HG03521 (cell line): ENCODE results near the gene PHTF2.
A peak's percentile ranks its signal among the peaks of the same experiment; 100 is the strongest.

Source experiments
- ATAC-seq: cut with Tn5 transposase; IDR thresholded peaks from one replicate; pipeline ENCODE4 v1.9.1; 2021; ENCODE audit warnings: mild to moderate bottlenecking, moderate library complexity; ENCODE audit not compliant: unreplicated experiment

Gene PHTF2

GRCh38 chr7:77791956-77792355 lies 6.6 kb upstream of the PHTF2 start:
- no peak for ATAC-seq

- ATAC-seq, result no peak
These were observed 4.6 kb upstream of the PHTF2 start for GRCh38 chr7:77794000-77794399.

DNA sequence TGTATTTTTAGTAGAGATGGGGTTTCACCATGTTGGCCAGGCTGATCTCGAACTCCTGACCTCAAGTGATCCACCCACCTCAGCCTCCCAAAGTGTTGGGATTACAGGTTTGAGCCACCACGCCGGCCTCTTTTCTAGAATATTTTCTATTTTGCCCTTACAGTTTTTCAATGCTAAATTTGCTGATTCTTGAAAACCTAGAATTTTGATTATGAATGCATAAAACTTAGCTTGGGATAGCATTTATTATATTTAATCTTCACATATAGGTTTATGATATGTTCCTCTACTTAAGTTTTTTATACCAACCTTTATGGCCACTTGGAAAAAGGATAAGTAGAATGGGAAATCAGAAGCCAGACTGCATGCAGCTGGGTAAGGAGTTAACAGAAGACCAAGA lies 2.5 kb upstream of the PHTF2 start:
- ATAC-seq, result no peak

DNA sequence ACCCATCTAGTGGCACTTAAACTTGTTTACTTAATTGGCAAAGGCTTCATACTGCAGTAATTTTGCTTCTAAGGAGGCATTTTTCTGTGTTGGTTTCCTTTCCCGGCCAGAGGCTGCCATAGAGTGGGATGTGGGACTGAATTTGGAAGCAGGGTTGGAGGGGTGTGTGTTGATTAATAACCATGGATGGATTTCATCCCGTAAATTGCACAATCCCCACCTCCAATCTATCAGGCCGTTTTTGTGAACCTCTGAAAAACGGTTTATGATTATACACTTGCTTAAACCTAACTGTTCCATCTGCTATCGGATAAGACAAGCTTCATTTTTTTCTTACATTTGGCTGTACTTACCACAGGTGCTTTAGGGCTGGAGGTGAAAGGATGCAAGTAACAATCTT lies 1.6 kb upstream of the PHTF2 start:
- no peak for ATAC-seq

DNA sequence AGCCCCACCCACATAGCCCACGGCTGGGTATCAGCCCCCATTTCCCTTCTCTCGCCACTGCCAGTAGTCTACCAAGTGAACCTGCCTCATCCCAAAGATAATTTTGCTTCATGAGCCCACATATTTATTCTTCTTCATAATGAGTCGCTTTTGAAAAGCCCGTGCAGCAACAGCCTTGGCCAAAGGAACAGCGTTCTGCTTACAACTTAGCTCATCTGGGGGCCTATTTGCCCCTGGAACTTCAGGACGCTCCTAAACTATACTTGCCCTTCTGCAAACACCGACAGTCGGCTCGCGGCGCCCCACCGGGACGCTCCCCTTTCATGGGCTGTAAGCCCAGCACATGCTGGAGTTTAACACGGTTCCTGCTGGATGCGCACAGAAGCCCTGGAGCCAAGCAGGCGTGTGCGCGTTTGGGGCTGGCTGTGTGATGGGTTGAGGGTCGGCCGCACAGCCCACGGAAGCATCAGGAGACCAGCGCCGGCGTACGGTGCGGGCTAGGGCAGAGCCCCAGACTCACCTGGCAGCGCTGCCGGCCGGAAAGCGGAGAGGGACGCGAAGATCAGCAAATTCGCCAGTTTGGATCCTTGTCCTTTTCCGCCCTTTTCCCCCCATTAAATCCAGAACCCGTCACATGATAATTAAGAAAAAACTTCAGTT lies 709 bp upstream of the PHTF2 start:
- ATAC-seq, result peak; percentile 27

GRCh38 chr7:77799078-77799964 lies 748 bp downstream of the PHTF2 start:
- no peak for ATAC-seq

GRCh38 chr7:77800158-77800557 lies 1.6 kb downstream of the PHTF2 start:
- ATAC-seq, result no peak

DNA sequence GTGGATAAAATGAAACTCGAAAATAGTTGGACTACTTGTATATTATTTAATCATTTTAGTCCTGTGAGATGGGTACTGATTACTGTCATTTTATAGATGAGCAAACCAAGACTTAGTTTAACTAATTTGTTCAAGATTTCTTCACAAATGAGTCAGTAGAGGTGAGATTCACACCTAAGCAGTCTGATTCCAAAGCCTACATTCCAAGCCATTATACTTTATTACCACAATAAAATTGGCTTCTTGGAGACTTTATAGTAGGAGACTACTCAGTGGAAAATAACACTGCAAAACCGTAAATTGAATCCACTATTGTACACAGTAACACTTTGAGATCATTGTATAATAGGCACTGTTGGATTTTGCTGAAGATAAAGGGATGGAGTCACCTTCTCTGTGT lies 2.2 kb downstream of the PHTF2 start:
- ATAC-seq, result no peak

DNA sequence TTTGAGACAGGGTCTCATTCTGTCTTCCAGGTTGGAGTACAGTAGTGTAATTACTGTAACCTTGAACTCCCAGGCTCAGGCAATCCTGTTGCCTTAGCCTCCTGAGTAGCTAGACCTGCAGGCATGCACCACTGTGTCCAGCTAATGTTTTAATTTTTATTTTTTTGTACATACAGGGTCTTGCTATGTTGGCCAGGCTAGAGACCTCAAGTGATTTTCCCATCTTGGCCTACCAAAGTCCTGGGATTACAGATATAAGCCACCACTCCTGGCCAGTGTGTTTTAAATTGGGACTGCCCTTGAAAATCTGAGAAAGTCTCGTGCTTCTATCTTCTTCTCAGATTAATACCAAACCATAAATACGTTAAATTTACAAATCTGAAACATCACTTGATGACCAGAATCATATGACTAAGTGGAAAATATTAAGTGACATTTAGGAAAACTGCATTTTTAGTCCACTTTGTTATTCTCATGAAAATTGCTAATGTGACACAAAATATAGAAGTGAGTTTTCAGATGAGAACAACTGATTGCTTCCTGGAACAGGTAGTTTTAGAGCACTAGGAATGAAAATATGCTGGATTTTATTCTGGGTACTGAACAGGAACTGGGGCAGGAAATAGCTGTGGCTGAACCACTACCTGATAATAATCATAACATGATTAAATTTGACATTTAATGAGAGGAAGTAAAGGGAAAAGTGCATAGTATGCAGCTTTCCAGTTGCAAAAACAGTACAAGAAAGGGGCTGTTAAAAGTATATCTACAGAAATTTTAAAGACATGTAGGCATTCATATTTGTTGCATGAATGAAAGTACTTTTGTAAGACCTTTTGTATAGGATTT lies 4.2 kb downstream of the PHTF2 start:
- no peak for ATAC-seq

DNA sequence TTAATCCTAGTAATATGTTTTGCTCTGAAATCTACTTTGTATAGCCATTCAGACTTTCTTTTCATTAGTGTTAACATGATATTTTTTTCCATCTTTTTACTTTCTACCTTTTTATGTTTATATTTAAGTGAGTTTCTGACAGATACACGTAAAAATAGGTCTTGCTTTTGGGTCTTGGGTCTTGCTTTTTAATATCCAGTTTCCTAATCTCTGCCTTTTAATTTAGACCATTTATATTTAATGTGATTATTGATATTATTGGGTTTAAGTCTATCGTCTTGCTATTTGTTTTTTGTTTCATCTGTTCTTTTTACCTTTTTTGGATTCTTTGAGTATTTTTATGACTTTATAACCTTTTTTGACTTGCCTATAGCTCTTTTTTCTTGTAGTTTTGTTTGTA lies 7.9 kb downstream of the PHTF2 start:
- ATAC-seq, result no peak

DNA sequence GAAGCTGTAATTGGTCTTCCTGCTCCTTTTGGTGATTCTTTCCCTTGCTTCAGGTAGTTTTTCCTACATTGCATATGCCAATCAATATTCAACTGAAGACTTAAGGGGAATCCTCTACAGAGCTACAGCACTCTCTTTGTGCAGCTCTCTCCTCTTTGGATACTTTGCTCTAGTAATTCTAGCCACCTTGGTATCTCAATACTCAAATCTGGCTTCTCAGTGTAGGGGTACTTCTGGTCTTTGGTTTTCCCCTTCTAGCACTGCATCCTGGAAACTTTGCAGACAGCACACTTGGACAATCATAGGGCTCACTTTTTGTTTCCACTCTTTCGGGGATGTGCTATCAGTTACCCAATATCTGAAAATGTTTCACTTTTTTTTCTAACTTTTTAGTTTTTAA lies 9.9 kb downstream of the PHTF2 start:
- ATAC-seq, result no peak

DNA sequence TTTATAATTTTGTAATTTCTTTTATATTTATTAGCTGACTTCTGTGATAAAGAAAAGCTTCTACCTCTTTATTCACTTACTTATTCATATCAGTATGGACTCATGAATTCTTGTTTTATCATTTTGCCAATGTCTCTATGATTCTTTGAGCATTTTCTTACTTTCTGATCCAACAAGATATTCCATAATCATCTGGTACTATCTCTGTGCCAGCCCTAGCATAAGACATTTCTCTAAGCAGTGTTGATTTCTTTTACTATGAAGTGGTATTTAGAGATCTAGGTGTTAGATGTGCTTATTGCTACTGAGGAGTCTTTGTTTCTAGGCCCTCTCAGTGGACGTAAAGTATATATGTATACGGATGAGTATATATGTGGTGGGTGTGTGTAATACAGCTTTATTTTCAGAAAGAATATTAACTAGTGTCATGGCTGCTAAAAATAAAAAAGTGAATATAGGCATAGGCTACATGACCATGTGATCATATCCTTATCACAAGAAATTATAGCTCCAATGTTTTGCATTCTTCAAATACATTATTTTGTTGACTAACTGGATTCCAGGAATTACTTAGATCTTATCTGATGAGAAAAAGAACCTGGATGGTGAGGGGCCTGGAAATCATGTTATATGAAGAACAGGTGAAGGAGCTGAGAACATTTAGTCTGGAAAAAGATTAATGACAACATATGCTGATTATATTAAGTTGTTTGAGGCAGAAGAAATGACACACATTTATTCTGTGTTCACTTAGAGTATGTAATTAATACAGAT lies 13.1 kb downstream of the PHTF2 start:
- ATAC-seq, result no peak

DNA sequence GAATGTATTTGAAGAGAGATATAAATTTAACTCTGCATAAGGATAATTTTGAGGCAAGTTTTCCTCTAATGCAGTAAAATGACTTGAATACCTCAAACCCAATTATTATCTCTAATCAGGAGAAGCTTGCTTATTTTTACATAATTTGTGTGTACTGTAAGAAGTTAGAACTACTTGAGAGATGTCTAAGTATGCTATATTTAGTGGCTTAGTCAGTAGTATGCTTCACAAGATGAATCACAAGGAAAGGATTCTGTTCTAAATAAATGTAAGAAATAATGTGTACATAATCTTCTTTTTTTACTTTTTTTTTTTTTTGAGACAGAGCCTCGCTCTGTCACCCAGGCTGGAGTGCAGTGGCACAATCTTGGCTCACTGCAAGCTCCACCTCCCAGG lies 13.7 kb downstream of the PHTF2 start:
- no peak for ATAC-seq

DNA sequence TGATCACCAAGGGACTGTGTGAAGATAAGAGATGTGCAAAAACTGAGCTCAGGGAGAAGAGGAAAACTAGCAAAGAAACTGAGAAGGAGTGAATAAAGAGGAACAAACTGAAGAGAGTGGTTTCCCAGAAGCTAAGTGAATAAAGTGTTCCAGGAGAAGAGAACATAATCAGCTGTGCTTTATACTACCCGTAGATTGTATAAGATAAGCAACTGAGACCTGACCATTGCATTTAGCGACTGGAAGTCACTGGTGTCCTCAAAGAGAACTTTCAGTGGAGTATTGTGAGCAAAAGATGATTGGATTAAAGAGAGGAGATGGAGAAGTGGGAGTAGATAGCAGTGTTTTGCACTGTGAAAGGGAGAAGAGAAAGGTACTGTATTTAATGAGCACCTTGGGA lies 14.6 kb downstream of the PHTF2 start:
- no peak for ATAC-seq

- no peak for ATAC-seq
These were observed 20.4 kb downstream of the PHTF2 start for GRCh38 chr7:77819021-77819420.

DNA sequence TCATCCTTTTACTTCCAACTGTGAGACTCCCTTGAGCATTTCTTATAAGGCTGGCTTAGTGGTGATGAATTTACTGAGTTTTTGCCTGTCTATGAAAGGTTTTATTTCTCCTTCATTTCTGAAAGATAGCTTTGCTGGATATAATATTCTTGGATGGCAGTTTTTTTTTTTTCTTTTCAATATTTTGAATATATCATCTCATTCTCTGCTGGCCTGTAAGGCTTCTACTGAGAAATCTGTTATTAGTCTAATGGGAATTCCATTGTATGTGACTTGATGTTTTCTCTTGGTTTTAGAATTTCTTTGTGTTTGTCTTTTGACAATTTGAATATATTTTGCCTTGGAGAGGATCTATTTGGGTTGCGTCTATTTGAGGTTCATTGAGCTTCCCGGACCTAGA lies 22.4 kb downstream of the PHTF2 start:
- no peak for ATAC-seq

DNA sequence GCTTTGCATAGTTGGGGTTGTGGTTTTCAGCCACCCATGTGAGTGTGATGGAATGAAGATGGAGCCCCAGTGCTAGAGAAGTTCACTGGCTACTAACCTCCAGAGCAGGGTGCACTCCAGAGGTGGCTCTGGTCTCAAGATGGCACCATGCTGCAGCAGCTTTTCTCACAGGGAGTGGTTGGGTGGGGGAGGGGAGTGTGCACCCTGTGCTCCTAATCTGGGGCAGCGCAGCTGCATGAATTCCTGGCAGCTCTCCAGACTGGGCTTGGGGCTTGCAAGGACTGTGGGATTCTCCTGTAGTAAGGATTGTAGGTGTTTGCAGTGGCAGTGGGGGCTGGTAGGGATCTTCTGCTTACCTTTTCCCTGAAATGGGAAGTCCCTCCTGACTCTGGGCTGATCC lies 23.7 kb downstream of the PHTF2 start:
- ATAC-seq, result no peak

DNA sequence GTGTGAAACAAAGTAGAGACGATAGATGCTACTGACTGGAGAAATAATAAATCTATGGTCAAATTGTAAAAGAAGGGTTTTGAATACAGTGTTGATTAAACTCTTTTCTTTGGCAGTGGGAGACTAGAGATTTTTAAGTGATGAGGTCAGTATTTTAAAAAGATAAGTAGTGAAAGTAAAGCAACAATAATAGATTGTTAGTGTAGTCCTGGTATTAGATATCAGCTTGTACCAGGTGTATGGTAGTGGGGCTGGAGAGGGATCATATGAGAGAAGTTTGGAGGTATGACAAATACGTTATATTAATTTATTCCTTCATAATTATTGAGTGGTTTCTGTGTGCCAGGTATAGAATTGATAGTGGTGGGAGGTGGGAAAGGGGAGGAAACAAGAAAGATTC lies 25.2 kb downstream of the PHTF2 start:
- ATAC-seq, result no peak

- ATAC-seq, result no peak
These were observed 26.1 kb downstream of the PHTF2 start for GRCh38 chr7:77824636-77825035.

- no peak for ATAC-seq
These were observed 26.6 kb downstream of the PHTF2 start for GRCh38 chr7:77825131-77825530.

- no peak for ATAC-seq
These were observed 27.7 kb downstream of the PHTF2 start for GRCh38 chr7:77826300-77826699.
